DOHH2 (cell line): ENCODE measurements around the gene PKIB.

Experiments
- EZH2phosphoT487 ChIP-seq: fragments of 200-600 bp; sonication (generic); IDR thresholded peaks from 2 replicates; pipeline ENCODE4 v1.6.1; 2017; ENCODE audit warnings: borderline replicate concordance, mild to moderate bottlenecking, antibody characterized with exemption, low read length, moderate library complexity, mixed read lengths
- TF ChIP-seq, protein P1 (sequence below): fragments of 200-600 bp; sonication (generic); IDR thresholded peaks from one replicate; pipeline ENCODE4 v1.5.1; 2014; ENCODE audit warnings: antibody characterized with exemption, mild to moderate bottlenecking, low read depth, low read length; ENCODE audit not compliant: poor library complexity, severe bottlenecking

DNA sequence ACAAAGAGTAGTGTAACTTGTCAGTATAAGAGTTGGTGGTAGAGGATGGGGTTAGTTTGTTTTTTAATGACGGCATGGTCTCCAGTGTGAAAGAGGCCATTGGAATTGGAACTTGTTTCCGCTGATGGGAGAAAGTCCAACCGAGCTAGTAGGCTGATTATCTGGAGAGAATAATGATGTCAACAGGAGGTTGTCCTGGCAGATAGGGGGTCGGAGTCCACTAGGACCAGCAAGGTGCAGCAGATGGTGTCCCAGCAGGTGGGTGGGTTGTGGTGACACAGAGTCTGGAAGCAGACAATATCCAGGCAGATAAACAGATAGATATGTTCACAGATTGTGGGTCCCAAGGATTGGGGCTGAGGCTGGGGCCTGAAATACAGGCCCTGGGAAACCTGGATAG is 35.1 kb downstream of the PKIB start:
- TF ChIP-seq, protein P1, sequence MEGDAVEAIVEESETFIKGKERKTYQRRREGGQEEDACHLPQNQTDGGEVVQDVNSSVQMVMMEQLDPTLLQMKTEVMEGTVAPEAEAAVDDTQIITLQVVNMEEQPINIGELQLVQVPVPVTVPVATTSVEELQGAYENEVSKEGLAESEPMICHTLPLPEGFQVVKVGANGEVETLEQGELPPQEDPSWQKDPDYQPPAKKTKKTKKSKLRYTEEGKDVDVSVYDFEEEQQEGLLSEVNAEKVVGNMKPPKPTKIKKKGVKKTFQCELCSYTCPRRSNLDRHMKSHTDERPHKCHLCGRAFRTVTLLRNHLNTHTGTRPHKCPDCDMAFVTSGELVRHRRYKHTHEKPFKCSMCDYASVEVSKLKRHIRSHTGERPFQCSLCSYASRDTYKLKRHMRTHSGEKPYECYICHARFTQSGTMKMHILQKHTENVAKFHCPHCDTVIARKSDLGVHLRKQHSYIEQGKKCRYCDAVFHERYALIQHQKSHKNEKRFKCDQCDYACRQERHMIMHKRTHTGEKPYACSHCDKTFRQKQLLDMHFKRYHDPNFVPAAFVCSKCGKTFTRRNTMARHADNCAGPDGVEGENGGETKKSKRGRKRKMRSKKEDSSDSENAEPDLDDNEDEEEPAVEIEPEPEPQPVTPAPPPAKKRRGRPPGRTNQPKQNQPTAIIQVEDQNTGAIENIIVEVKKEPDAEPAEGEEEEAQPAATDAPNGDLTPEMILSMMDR: no peak
- TF ChIP-seq EZH2phosphoT487: no peak
